DND-41 (cell line): Measurements from ENCODE around the gene RCBTB2.

Experiments
- CTCF ChIP-seq: IDR thresholded peaks from 2 replicates; pipeline ENCODE4 v1.5.1; 2012; ENCODE audit warnings: borderline replicate concordance, low read length, moderate library complexity, mild to moderate bottlenecking; ENCODE audit not compliant: poor library complexity, severe bottlenecking; ENCODE audit errors: extremely low read depth
- EZH2 ChIP-seq: IDR thresholded peaks from 3 replicates; pipeline ENCODE4 v1.6.1; 2012; ENCODE audit warnings: borderline replicate concordance, low read depth, mild to moderate bottlenecking, moderate library complexity, low read length, inconsistent platforms; ENCODE audit not compliant: severe bottlenecking

- TF ChIP-seq CTCF (no peak), EZH2 (no peak)
These were observed 6.6 kb downstream of the RCBTB2 start for GRCh38 chr13:48526286-48526685.
